Hepatocyte (in vitro differentiated cells): ENCODE measurements around the gene KLC3. TPM values are rescaled to one million over a fixed set of nuclear protein-coding genes. Genes with fewer than 3 reads are reported as not detected.
"Not testable (repeated sequence)": the region's sequence is repeated elsewhere in the genome, so short reads cannot be mapped to it uniquely, and the experiment has no call there.

Experiments used
- DNase-seq: peaks from one replicate; pipeline ENCODE4 v3.0.0-alpha.2; 2016; ENCODE audit warnings: low spot score
- H2AFZ ChIP-seq: fragments of 200-600 bp; sonication (generic); 2 replicates; pipeline ENCODE4 v1.6.0; 2016; ENCODE audit warnings: antibody characterized with exemption, mild to moderate bottlenecking
- H3K27ac ChIP-seq: fragments of 200-600 bp; sonication (generic); 2 replicates; pipeline ENCODE4 v1.5.1; 2016; ENCODE audit warnings: mild to moderate bottlenecking
- H3K27me3 ChIP-seq: fragments of 200-600 bp; sonication (generic); 2 replicates; pipeline ENCODE4 v1.6.1; 2016
- H3K36me3 ChIP-seq: fragments of 200-600 bp; sonication (generic); replicated peaks from 2 replicates; pipeline ENCODE4 v1.5.1; 2016; ENCODE audit warnings: low read depth; ENCODE audit not compliant: insufficient read depth
- H3K4me1 ChIP-seq: fragments of 200-600 bp; sonication (generic); 2 replicates; pipeline ENCODE4 v1.5.1; 2016; ENCODE audit warnings: mild to moderate bottlenecking, moderate library complexity; ENCODE audit not compliant: insufficient read depth
- H3K4me2 ChIP-seq: fragments of 200-600 bp; sonication (generic); 2 replicates; pipeline ENCODE4 v1.6.0; 2016
- H3K4me3 ChIP-seq: fragments of 200-600 bp; sonication (generic); 2 replicates; pipeline ENCODE4 v1.5.1; 2016; ENCODE audit warnings: mild to moderate bottlenecking
- H3K79me2 ChIP-seq: fragments of 200-600 bp; sonication (generic); 2 replicates; pipeline ENCODE4 v1.6.0; 2017; ENCODE audit warnings: mild to moderate bottlenecking
- H3K9me2 ChIP-seq: fragments of 200-600 bp; sonication (generic); replicated peaks from 2 replicates; pipeline ENCODE4 v1.6.0; 2017; ENCODE audit warnings: mild to moderate bottlenecking; ENCODE audit not compliant: insufficient read depth
- H3K9me3 ChIP-seq: fragments of 200-600 bp; sonication (generic); 2 replicates; pipeline ENCODE4 v1.5.1; 2016; ENCODE audit warnings: low read depth, mild to moderate bottlenecking
- H4K20me1 ChIP-seq: fragments of 200-600 bp; sonication (generic); 2 replicates; pipeline ENCODE4 v1.6.0; 2016; ENCODE audit warnings: mild to moderate bottlenecking; ENCODE audit not compliant: insufficient read depth, poor library complexity, severe bottlenecking
- CTCF ChIP-seq: fragments of 200-600 bp; sonication (generic); IDR thresholded peaks from 2 replicates; pipeline ENCODE4 v1.5.1; 2016; ENCODE audit warnings: antibody characterized with exemption, mild to moderate bottlenecking; ENCODE audit not compliant: poor library complexity
- EZH2 ChIP-seq: fragments of 200-600 bp; sonication (generic); IDR thresholded peaks from 2 replicates; pipeline ENCODE4 v1.6.1; 2016; ENCODE audit warnings: antibody characterized with exemption, mild to moderate bottlenecking, borderline replicate concordance
- EZH2phosphoT487 ChIP-seq: fragments of 200-600 bp; sonication (generic); IDR thresholded peaks from one replicate; pipeline ENCODE4 v1.6.1; 2018; ENCODE audit warnings: antibody characterized with exemption, mild to moderate bottlenecking, low read depth, moderate library complexity; ENCODE audit not compliant: unreplicated experiment, severe bottlenecking
- WGBS: methylation state at CpG from one replicate; pipeline ENCODE4 v1.1.6; 2016; ENCODE audit warnings: low lambda C conversion rate; ENCODE audit errors: missing lambda C conversion rate; 5-methylcytosine and 5-hydroxymethylcytosine counted together
- polyA plus RNA-seq: library from polyadenylated mRNA; unstranded; fragments of >200 nt; fragmentation: Nextera tagmentation; extraction: Ambion mirVana; gene quantifications from 2 replicates; pipeline ENCODE4 v1.2.1, GENCODE V29; 2016
- total RNA-seq: library from RNA; depleted of rRNA; stranded (reverse); fragments of >200 nt; gene quantifications from 2 replicates; pipeline ENCODE4 v1.2.3, GENCODE V29; 2014

The KLC3 gene
- total and polyA plus RNA-seq, 2 experiments from 2014 or later = 5.5 to 7.6 TPM

- no peak for DNase-seq
- Histone ChIP-seq H3K4me1 (no peaks in the 10 kb centered on the region), H2AFZ (no peak overlapping the region), H3K27ac (no peak overlapping the region), H3K27me3 (no peaks in the 10 kb centered on the region), H3K4me3 (no peak overlapping the region), H3K9me2 (no peaks in the 10 kb centered on the region), H3K4me2 (no peak overlapping the region), H3K36me3 (no peaks in the 10 kb centered on the region), H4K20me1 (no peaks in the 10 kb centered on the region), H3K9me3 (no peaks in the 10 kb centered on the region), H3K79me2 (no peaks in the 10 kb centered on the region)
- TF ChIP-seq EZH2 (no peak), EZH2phosphoT487 (no peak), CTCF (no peak)
- WGBS = 80% methylated on average over 9 of the region's 9 CpGs
Observed at GRCh38 chr19:45306040-45306439, 34.5 kb upstream of the KLC3 start.

GRCh38 chr19:45306518-45307027, 34.0 kb upstream of the KLC3 start:
- 80% methylated on average over 18 of the region's 18 CpGs for WGBS
- Histone ChIP-seq H3K9me2 (no peaks in the 10 kb centered on the region), H3K79me2 (no peaks in the 10 kb centered on the region), H3K27me3 (no peaks in the 10 kb centered on the region), H4K20me1 (no peaks in the 10 kb centered on the region), H3K27ac (no peak overlapping the region), H3K4me3 (no peak overlapping the region), H2AFZ (no peak overlapping the region), H3K4me1 (no peaks in the 10 kb centered on the region), H3K36me3 (no peaks in the 10 kb centered on the region), H3K4me2 (no peak overlapping the region), H3K9me3 (no peaks in the 10 kb centered on the region)
- no peak for DNase-seq
- TF ChIP-seq EZH2phosphoT487 (no peak), EZH2 (no peak), CTCF (no peak)

GRCh38 chr19:45307361-45307760, 33.2 kb upstream of the KLC3 start:
- H3K79me2 ChIP-seq = no peaks in the 10 kb centered on the region
- no peak overlapping the region for H3K4me3 ChIP-seq
- H3K4me1 ChIP-seq = no peaks in the 10 kb centered on the region
- TF ChIP-seq EZH2phosphoT487 = no peak
- TF ChIP-seq CTCF = no peak
- TF ChIP-seq EZH2 = no peak
- 94% methylated on average over 19 of the region's 19 CpGs for WGBS
- H2AFZ ChIP-seq = no peak overlapping the region
- no peaks in the 10 kb centered on the region for H3K36me3 ChIP-seq
- H3K27ac ChIP-seq = no peak overlapping the region
- DNase-seq = no peak
- H3K9me3 ChIP-seq = no peaks in the 10 kb centered on the region
- H3K9me2 ChIP-seq = no peaks in the 10 kb centered on the region
- H4K20me1 ChIP-seq = no peaks in the 10 kb centered on the region
- no peak overlapping the region for H3K4me2 ChIP-seq
- H3K27me3 ChIP-seq = no peaks in the 10 kb centered on the region

GRCh38 chr19:45309322-45309721, 31.2 kb upstream of the KLC3 start:
- not testable (repeated sequence) for H3K36me3 ChIP-seq, H3K4me2 ChIP-seq, H3K9me2 ChIP-seq, DNase-seq, H3K4me3 ChIP-seq, H3K27ac ChIP-seq, H4K20me1 ChIP-seq, H3K27me3 ChIP-seq, H3K4me1 ChIP-seq, H2AFZ ChIP-seq, H3K79me2 ChIP-seq, H3K9me3 ChIP-seq
- 94% methylated on average over 8 of the region's 8 CpGs for WGBS
